Kidney (tissue), 14 donors: Measurements from ENCODE around the gene ACSF3. TPM values are rescaled to one million over a fixed set of nuclear protein-coding genes. Genes with fewer than 3 reads are reported as not detected.
A peak's percentile ranks its signal among the peaks of the same experiment; 100 is the strongest.

Source experiments
- DNase-seq, 5 donors: peaks; one replicate each; pipeline ENCODE4 v3.0.0-alpha.2; 2013 to 2020
- FAIRE-seq: peaks from 2 replicates; lab custom pipeline; 2012; peaks lifted over from hg19 to GRCh38; lab: Jason Lieb, UNC
- H3K27ac ChIP-seq, 2 donors: one replicate each; pipeline ENCODE4 v1.7.0; 2013; ENCODE audit warnings: low read depth in 2 of 2, low read length in 2 of 2, inconsistent platforms in 1 of 2
- H3K27me3 ChIP-seq: one replicate; pipeline ENCODE4 v1.7.1; 2013; ENCODE audit warnings: low read length, inconsistent platforms; ENCODE audit not compliant: control insufficient read depth, insufficient read depth
- H3K36me3 ChIP-seq, 3 donors: one replicate each; pipeline versions ENCODE4 v1.7.0 to v1.7.1; 2013; ENCODE audit warnings: low read length in 3 of 3, control low read depth in 1 of 3, inconsistent platforms in 1 of 3; ENCODE audit not compliant: insufficient read depth in 3 of 3, control insufficient read depth in 2 of 3
- H3K4me1 ChIP-seq, 3 donors: one replicate each; pipeline versions ENCODE4 v1.7.0 to v1.7.1; 2013; ENCODE audit warnings: low read length in 3 of 3, inconsistent platforms in 1 of 3, low read depth in 1 of 3; ENCODE audit not compliant: control insufficient read depth in 2 of 3, insufficient read depth in 2 of 3
- H3K4me3 ChIP-seq, 3 donors: one replicate each; pipeline versions ENCODE4 v1.7.0 to v1.8.1; 2013; ENCODE audit warnings: low read length in 3 of 3, control low read depth in 1 of 3, inconsistent platforms in 1 of 3
- H3K9ac ChIP-seq, 3 donors: one replicate each; pipeline versions ENCODE4 v1.7.0 to v1.7.1; 2013; ENCODE audit warnings: low read length in 3 of 3, control low read depth in 1 of 3, inconsistent platforms in 1 of 3
- H3K9me3 ChIP-seq, 3 donors: one replicate each; pipeline versions ENCODE4 v1.7.0 to v1.7.1; 2013; ENCODE audit warnings: low read length in 3 of 3, control low read depth in 1 of 3, inconsistent platforms in 1 of 3; ENCODE audit not compliant: control insufficient read depth in 2 of 3, insufficient read depth in 1 of 3
- intact Hi-C: fragments of 100-400 bp; cut with DNase I; formaldehyde crosslinking; loops from one replicate; pipeline ENCODE4 v1.11.1; 2022
- polyA plus RNA-seq: library from polyadenylated mRNA; stranded (reverse); fragments of 350-450 nt; fragmentation: Illumina TruSeq; extraction: RNeasy Lipid Tissue Mini Kit (QIAGEN cat#74804); gene quantifications from one replicate; pipeline ENCODE4 v1.2.3, GENCODE V29; 2014; ENCODE audit warnings: low read depth, low replicate concordance; ENCODE audit not compliant: insufficient read depth
- total RNA-seq: library from RNA; stranded (reverse); fragmentation: NEBNext Ultra II Directional; extraction: Animal tissue kit (Norgen Biotek cat#: 25700); gene quantifications from one replicate; pipeline ENCODE4 v1.2.1, GENCODE V29; 2021
- TF ChIP-seq, protein P1 (sequence below): IDR thresholded peaks from 3 replicates; pipeline ENCODE4 v1.5.1; 2012; ENCODE audit warnings: mild to moderate bottlenecking, moderate library complexity, borderline replicate concordance; ENCODE audit not compliant: insufficient read depth; ENCODE audit errors: extremely low read depth
- donor health status: control.
- donor health status: control.
- donor health status: control.
- donor health status: control.
- donor health status: control.
- donor health status: DM: yes; HTN: yes; CAD: no.
- donor health status: Normal renal cell carcinoma (clear cell type).

The ACSF3 gene
- total and polyA plus RNA-seq, 2 donors from 2014 or later: 33.2 to 39.0 TPM

DNA sequence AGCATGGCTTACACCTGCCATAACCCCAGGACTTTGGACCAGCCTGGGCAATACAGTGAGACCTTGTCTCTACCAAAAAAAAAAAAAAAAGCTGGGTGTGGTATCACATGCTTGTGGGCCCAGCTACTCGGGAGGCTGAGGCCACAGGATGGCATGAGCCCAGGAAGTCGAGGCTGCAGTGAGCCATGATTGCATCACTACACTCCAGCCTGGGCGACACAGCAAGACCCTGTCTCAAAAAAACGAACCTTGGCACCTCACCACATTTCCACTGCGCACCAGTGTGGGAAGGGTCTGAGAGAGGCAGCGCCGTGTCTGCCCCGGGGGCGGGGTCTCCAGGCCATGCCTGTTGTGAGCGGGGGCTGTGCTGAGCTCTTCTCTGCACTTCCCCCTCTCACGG lies 6.3 kb downstream of the ACSF3 start:
- intact Hi-C loops: no loop called here
- TF ChIP-seq, protein P1, sequence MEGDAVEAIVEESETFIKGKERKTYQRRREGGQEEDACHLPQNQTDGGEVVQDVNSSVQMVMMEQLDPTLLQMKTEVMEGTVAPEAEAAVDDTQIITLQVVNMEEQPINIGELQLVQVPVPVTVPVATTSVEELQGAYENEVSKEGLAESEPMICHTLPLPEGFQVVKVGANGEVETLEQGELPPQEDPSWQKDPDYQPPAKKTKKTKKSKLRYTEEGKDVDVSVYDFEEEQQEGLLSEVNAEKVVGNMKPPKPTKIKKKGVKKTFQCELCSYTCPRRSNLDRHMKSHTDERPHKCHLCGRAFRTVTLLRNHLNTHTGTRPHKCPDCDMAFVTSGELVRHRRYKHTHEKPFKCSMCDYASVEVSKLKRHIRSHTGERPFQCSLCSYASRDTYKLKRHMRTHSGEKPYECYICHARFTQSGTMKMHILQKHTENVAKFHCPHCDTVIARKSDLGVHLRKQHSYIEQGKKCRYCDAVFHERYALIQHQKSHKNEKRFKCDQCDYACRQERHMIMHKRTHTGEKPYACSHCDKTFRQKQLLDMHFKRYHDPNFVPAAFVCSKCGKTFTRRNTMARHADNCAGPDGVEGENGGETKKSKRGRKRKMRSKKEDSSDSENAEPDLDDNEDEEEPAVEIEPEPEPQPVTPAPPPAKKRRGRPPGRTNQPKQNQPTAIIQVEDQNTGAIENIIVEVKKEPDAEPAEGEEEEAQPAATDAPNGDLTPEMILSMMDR: no peak
- H3K27me3 ChIP-seq: no peaks in the 10 kb centered on the region
- peaks cover 3 to 24% (median 9%) of the 10 kb centered on the region in 3 donors for H3K36me3 ChIP-seq
- H3K9me3 ChIP-seq: no peaks in the 10 kb centered on the region
- DNase-seq: no peak
- H3K9ac ChIP-seq: no peak overlapping the region
- H3K4me3 ChIP-seq: no peak overlapping the region
- H3K27ac ChIP-seq: no peak overlapping the region
- no peak for FAIRE-seq
- peaks cover 0 to 4% (median 2%) of the 10 kb centered on the region in 3 donors for H3K4me1 ChIP-seq

DNA sequence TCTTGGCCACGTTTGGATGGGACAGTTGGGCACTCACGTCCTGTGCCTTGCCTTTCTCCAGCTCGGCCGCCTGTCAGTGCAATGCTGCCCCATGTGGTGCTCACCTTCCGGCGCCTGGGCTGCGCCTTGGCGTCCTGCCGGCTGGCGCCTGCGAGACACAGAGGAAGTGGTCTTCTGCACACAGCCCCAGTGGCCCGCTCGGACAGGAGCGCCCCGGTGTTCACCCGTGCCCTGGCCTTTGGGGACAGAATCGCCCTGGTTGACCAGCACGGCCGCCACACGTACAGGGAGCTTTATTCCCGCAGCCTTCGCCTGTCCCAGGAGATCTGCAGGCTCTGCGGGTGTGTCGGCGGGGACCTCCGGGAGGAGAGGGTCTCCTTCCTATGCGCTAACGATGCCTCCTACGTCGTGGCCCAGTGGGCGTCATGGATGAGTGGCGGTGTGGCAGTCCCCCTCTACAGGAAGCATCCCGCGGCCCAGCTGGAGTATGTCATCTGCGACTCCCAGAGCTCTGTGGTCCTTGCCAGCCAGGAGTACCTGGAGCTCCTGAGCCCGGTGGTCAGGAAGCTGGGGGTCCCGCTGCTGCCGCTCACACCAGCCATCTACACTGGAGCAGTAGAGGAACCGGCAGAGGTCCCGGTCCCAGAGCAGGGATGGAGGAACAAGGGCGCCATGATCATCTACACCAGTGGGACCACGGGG lies 7.1 kb downstream of the ACSF3 start:
- DNase-seq: peak in 1 of 5 donors; percentile 70

DNA sequence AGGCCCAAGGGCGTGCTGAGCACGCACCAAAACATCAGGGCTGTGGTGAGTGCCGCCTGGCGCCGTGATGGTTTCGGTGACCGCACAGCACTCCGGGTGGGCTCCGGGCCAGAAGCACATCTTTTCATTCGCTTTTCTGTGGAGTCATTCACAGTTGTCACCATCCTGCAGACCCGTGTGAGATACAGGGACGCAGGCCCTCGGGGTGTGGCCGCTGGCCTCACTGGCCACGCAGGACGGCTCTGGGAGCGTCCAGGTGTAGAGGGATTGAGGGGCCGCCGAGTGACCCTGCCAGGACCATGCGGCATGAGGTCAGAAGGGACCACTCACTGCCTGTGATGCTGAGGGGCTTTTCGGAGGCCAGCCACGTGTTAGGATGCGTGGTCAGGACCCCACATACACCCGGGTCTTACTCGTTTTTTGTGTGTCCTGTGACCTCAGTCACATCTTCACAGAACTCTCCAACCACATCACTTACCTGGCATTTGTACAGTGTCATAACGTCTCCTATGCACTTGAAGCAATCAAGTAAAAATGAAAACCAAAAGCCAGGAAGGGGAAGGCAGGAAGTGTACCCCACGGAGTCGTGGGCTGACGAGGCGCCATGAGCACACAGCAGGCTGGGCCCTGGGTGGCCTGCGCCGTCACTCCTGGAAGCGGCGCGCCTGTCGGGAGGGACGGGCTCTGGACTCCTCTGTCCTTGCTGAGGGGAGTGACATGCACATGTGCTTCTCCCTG lies 7.8 kb downstream of the ACSF3 start:
- H3K27ac ChIP-seq: no peak overlapping the region
- H3K9ac ChIP-seq: no peak overlapping the region
- no peaks in the 10 kb centered on the region for H3K4me1 ChIP-seq
- DNase-seq: peak in 1 of 5 donors; percentile 45
- no peak for FAIRE-seq
- TF ChIP-seq, protein P1: no peak
- peaks cover 3 to 24% (median 9%) of the 10 kb centered on the region in 3 donors for H3K36me3 ChIP-seq
- no peaks in the 10 kb centered on the region for H3K9me3 ChIP-seq
- no peak overlapping the region for H3K4me3 ChIP-seq
- H3K27me3 ChIP-seq: no peaks in the 10 kb centered on the region
- intact Hi-C loops: no loop called here

More for the DNA sequence above, 7.1 kb downstream of the ACSF3 start:
- FAIRE-seq: no peak
- TF ChIP-seq, protein P1: no peak
- Histone ChIP-seq H3K36me3 (peaks cover 3 to 24% (median 9%) of the 10 kb centered on the region in 3 donors), H3K9me3 (no peaks in the 10 kb centered on the region), H3K27ac (no peak overlapping the region), H3K27me3 (no peaks in the 10 kb centered on the region), H3K4me1 (peaks cover 0 to 2% (median 0%) of the 10 kb centered on the region in 3 donors), H3K4me3 (no peak overlapping the region), H3K9ac (no peak overlapping the region)
- intact Hi-C loops: no loop called here
